SU-DHL-6 (cell line): ENCODE measurements around the gene SEMA4D.

Experiments
- EZH2phosphoT487 ChIP-seq: fragments of 200-600 bp; sonication (generic), shearing (Covaris generic); conservative IDR thresholded peaks from 2 replicates; pipeline ENCODE4 v1.6.1; 2018; ENCODE audit warnings: mild to moderate bottlenecking, antibody characterized with exemption, low read length, moderate library complexity, mixed read lengths
- TF ChIP-seq, protein P1 (sequence below): fragments of 200-600 bp; sonication (generic); IDR thresholded peaks from one replicate; pipeline ENCODE4 v1.5.1; 2017; ENCODE audit warnings: antibody characterized with exemption, mild to moderate bottlenecking, low read length, moderate library complexity; ENCODE audit not compliant: insufficient read depth, poor library complexity, severe bottlenecking

DNA sequence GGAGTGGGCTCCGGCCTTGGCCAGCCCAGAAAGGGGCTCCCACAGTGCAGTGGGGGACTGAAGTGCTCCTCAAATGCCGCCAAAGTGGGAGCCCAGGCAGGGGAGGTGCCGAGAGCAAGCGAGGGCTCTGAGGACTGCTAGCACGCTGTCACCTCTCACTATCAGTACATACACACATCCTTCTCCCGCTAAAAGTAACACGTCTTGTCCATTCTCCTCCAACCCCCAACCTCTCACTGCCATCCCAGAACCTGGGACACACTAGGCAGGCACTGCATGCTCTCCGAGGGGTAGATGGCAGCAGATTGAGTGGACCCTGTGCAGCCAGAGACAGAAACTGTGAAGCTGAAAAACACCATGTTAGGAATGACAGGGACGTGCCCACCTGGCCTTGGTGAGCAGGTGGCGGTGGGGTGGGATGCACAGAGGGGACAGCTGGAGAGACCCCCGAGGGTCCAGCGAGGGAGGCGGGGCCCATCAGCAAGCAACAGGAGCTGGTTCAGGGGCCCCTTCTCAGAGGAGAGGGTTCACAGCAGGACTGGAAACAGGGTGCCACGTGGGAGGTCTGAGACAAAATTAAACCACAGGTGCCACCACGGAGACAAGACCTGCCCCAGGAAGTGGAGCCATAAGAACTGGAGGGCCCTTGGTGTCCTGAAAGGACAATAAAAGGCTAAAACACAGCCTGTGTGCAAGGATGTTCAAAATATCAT, 16.9 kb downstream of the SEMA4D start:
- TF ChIP-seq, protein P1, sequence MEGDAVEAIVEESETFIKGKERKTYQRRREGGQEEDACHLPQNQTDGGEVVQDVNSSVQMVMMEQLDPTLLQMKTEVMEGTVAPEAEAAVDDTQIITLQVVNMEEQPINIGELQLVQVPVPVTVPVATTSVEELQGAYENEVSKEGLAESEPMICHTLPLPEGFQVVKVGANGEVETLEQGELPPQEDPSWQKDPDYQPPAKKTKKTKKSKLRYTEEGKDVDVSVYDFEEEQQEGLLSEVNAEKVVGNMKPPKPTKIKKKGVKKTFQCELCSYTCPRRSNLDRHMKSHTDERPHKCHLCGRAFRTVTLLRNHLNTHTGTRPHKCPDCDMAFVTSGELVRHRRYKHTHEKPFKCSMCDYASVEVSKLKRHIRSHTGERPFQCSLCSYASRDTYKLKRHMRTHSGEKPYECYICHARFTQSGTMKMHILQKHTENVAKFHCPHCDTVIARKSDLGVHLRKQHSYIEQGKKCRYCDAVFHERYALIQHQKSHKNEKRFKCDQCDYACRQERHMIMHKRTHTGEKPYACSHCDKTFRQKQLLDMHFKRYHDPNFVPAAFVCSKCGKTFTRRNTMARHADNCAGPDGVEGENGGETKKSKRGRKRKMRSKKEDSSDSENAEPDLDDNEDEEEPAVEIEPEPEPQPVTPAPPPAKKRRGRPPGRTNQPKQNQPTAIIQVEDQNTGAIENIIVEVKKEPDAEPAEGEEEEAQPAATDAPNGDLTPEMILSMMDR: no peak
- TF ChIP-seq EZH2phosphoT487: no peak
